Measurements from ENCODE around the gene LRP1B.
"Not testable (repeated sequence)": the region's sequence is repeated elsewhere in the genome, so short reads cannot be mapped to it uniquely, and the experiment has no call there.

LRP1B gene

DNA sequence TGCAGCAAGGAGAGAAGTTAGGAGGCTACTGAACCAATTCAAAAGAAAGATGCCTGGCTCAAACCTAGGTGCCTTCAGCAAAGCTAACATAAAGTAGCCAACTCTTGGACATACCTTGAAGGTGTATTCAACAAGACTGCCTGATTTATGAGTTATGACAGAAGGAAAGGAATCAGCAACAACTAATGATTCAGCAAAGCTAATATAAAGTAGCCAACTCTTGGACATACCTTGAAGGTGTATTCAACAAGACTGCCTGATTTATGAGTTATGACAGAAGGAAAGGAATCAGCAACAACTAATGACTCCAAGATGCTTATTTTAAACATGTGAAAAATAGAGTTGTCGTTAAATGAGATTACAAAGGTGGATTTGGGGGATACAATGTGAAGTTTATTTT is 1786.5 kb downstream of the LRP1B start:
- not testable (repeated sequence) for DNase-seq (ENCODE audit: low spot score)

DNA sequence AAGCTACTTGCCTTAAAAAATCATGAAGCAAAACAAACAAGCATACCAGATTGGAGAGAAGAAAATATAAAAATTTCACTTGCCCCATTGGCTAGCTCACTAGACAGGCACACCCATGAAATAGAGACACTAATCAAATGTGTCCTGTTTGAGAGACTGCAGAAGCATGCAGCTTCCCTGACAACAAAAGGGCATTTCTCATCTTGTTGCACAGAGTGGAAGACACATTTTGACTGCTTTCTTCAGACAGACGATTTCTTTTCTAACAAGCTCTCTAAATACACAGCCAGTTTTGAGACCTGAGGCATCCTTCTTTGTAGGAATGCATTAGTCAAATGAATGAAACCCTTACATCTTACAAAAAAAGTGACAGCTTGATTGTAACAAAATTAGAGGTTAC is 1792.0 kb downstream of the LRP1B start:
- no peak for DNase-seq (ENCODE audit: low spot score)

DNA sequence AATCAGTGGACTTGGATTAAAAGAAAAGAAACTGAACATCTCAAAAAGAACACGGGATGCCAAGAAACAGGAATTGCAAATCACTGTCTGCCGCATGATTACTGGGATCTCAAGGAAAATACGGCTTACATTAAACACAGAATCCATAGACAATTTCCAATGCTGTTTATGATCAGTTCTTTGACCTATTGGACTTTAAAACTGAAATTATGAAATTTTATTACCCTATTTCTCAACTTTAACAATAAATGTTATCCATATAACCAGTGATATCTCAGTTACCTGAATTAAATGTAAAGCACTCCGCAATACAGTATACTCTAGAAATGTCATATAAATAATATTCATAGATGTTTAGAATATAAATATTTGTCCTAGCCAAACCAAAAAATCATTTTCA is 1793.8 kb downstream of the LRP1B start:
- DNase-seq (ENCODE audit: low spot score) = no peak

DNA sequence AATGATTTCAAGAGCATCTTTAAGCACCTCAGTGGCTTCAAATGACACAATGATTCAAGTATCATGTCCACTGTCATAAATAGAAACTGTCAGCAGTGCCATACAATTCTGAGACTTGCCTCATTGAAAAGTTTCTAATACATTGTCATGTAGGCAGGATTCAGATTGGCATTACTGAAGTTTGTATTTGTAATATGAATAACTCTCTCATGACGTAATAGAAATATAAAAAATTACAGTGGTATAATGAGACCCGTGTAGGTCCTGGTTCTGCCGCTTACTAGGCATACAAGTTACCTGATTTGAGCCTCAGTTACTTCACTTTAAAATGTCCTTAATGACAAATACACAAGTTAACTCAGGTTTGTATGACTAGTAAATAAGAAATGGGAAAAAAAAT is 1814.5 kb downstream of the LRP1B start:
- no peak for DNase-seq (ENCODE audit: low spot score)

DNA sequence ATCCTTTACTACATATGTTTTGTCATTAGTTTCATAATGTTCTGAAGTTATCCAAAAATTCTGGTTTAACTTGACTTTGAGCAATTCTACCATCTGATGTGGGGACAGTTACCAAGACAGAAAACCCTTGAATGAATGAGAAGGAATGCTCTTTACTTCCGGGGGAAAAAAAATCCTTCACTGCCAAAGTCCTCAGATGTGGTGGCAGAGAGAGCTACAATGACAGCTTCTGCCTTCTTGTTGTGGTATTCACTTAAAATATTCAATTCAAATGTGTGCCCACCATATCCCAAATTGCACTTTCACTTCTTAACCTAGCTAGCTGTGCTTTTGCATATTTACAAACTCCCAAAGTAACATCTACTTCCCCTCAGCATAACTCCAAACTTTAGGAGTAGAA is 1818.9 kb downstream of the LRP1B start:
- DNase-seq (ENCODE audit: low spot score) = no peak

DNA sequence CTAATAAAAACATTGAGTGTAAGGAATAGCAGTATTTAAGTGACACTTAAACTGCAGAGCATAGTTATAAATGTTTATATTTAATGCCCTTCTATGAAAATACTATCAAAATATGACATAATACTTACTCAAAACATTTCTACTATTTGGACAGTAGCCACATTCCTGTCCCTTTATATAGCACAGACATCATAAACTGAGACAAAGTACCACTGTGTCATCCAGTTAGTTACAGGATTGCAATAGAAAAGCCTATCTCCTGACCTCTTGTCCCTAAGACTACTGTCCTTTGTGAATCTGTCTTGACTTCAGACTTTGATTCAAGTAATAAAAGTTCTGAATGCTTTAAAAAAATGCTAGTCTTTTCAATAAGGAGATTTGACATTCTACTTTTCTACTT is 1822.1 kb downstream of the LRP1B start:
- DNase-seq (ENCODE audit: low spot score) = no peak

DNA sequence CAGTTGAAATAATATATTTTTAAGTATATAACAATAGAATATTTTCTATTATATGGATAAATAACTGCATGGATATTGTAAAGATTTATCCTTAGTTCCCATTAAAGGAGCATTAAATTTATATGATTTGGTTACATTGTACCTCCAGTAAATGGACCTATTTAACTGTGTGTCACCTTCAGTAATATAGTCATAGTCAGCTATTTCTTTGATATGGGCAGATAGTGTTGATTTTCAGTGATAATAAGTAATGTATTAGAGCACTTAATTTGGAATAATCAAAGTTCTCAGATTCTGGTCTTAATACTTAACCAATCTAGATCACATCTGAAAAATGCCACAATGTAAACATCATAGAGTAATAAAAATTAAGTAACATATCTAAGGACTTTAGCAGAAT is 1823.3 kb downstream of the LRP1B start:
- DNase-seq (ENCODE audit: low spot score) = no peak

DNA sequence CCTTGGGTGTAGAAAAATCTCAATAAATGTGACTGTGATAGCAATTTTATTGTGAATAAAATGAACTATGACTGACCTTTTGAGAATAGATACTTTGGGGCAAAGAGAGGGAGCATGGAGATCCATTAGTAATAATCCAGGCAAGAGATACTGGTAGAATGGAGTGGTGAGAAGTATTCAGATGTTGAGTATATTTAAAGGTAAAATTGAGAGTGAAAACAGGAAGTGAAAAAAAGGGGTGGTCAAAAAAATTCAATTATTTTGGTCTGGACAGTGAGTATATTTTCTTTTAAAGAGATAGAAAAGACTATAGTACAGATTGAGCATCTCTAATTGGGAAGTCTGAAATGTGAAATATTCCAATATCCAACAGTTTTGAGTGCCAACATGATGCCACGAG is 1835.0 kb downstream of the LRP1B start:
- no peak for DNase-seq (ENCODE audit: low spot score)

DNA sequence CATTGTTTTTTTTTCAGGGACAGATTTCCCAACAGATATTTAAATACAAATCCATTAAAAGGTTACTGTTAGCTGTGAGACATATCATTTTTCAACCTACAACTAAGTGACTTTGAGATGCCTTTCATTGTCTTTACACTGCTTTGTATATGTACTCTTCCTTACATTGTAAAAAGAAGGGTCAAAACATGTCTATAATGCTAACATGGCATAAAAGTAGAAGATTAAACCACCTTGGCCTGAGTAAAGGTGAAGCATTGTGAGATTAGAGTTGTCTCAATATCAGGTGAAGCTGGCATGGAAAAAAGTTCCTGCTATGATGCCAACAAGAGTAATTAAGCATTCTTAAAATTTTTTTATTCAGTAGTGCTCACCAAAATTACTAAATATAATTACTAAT is 1842.1 kb downstream of the LRP1B start:
- DNase-seq (ENCODE audit: low spot score) = no peak

DNA sequence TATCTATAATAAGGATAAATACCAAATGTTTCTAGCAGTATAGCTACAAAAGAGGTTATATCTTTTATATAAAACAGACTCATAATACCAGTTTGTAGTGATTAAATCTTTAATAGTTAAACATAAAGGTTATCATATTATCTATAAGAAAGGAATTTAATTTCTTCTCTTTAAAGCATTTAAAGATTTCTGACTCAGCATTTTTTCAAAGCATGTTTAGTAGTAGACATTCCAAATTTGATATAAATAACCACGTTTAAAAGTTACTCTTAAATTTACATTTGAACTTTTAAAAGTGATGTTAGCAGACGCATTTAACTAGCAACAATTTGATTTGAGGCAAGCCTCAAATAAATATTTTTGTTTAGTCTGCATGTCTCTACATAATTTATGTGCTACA is 1842.6 kb downstream of the LRP1B start:
- no peak for DNase-seq (ENCODE audit: low spot score)

DNA sequence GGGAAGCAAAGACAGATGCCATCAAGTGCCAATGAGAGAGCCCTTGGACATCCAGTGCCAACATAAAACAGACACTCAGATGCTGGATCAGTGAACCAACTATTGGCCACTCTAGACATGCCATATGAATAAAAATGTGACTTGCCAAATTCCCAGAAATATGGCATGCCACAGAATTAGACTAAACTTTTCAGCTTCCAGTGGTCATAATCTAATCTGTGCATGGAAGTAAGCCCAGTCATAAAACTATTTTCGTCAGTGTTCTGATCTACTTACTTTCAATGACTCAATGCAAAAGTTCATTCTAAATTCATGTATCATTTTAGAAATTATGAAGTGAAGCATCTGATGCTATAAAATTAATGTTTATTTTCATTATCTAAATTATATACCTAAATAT is 1844.4 kb downstream of the LRP1B start:
- DNase-seq (ENCODE audit: low spot score) = no peak

DNA sequence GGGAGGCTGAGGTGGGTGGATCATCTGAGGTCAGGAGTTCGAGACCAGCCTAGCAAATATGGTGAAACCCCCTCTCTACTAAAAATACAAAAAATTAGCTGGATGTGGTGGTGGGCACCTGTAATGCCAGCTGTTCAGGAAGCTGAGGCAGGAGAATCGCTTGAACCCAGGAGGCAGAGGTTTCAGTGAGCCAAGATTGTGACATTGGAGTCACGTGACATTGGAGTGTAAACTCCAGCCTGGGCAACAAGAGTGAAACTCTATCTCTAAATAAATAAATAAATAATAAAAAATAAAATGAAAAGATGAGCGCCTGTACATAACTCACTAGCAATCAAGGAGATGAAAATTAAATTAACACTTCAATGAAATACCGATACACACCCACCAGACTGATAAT is 1853.5 kb downstream of the LRP1B start:
- DNase-seq (ENCODE audit: low spot score) = not testable (repeated sequence)

DNA sequence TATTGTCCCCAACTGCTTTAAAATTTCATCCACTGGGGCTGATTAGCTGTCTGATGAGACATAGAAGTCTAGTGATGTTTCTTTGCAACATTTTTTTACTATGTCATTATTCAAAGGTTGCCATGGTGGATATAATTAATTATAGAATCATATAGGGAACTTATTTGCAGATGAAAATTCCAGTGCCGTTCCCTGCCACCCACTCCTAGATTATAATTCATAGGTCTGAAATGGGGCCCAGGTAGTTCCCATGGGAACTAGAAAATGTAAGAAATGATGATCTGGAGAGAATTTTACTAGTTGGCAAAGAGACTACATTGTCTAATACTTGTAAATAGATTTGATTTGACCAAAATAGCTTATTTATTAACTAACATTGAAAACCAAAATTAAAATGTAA is 1854.2 kb downstream of the LRP1B start:
- no peak for DNase-seq (ENCODE audit: low spot score)

DNA sequence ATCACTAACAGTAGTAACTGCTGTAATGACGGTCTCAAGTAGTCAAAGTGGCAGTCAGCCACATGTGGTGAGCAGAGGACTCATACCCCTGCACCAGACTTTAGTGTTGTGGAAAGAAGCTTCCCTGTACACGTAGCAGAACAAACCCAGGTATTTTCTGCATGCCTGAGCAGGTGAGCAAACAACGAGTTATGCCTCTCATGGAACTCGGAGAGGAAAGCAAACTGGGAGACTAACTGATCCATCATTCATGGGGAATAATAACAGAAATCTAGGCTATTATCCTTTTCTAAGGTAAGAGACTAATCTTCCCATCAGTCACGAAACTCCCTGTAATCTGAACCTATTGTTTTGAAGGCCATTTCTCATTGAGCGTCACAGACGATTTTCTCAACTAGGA is 1855.4 kb downstream of the LRP1B start:
- no peak for DNase-seq (ENCODE audit: low spot score)

DNA sequence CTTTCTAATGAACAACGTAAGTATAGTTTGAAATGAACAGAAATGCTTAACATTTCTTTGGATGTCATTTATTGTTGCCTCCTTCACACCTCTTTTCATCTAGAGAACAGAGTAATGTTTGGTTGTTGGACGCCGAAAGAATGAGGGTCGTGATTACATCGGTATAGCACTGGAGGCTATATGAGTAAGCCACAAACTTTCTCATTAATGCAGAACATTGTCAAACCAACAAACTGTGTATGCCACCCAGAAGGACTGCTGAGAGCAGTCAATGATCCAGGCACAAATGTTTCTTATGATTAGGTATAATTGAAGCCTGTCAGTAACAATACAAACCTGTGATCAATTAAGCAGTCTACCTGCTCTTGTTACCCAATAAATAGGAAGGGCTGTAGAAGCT is 1855.9 kb downstream of the LRP1B start:
- DNase-seq (ENCODE audit: low spot score) = no peak

DNA sequence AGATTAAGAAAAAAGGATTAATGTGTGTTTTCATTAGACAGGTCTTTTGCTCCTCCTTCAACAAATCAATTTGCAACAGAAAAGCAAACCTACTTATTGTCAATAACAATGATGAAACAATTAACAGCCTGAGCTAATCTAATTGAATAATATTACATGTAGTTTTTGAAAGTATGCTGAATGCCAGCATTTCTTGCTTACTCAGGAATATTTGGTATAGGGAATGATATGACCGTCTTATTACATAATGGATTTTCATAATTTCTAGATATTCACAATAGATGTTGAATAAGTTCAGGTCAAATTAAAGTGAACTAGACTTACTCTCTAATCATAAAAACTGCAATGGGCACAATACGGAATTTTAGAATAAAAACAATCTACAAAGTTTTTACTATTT is 1856.9 kb downstream of the LRP1B start:
- DNase-seq (ENCODE audit: low spot score) = no peak

DNA sequence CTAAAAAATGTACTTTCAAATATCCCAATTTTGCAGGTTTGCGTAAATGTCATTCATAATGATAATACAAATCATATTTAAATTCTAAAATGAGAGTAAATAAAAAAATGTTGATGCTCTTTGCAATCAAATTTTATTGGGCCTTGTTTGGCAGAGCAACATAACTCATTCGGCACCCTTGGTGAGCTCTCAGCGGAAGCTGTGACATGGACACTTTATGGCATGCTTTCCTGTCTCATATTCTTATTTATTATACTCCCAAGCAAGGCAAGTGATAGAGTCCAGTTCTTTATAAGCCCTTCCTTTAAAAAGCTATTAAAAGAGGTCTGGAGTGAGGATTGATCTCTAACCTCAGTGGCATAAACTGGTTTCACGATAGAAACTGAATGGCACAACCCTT is 1857.4 kb downstream of the LRP1B start:
- DNase-seq (ENCODE audit: low spot score) = no peak

DNA sequence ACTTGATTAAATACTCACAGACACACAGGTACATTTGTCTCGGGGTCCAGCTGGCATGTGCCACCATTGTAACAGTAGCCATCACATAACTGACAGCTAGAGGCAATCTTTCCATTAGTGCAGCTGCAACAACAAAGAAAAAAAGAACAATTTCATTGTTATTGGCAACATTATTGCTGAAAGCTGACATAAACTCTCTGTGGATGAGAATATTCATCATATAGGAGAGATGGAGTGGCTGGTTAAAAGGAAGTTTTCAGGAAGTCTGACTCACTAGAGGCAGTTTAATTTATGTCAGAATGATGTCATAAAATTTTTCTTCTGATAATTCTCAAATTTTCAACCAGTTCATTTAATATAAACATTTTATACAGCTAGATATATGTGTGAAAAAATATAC is 1860.6 kb downstream of the LRP1B start:
- DNase-seq (ENCODE audit: low spot score) = no peak

DNA sequence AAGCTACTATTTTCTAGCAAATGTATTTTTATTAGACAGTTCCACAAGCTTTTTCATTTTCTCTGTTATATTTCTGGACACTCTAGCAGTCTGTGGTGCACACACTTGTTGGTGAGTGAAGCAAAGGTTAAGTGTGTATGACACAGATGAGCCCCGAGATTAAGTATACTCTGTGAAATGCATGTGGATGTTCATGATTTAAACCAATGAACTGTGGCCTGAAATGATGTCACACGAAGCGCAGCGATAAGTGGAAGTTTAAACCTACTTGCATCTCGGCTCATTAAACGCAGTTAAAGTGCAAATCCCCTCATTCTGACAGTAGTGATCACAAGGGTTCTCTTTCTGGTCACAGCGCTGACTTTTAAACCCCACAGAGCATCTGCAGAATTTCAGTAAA is 1861.8 kb downstream of the LRP1B start:
- no peak for DNase-seq (ENCODE audit: low spot score)

DNA sequence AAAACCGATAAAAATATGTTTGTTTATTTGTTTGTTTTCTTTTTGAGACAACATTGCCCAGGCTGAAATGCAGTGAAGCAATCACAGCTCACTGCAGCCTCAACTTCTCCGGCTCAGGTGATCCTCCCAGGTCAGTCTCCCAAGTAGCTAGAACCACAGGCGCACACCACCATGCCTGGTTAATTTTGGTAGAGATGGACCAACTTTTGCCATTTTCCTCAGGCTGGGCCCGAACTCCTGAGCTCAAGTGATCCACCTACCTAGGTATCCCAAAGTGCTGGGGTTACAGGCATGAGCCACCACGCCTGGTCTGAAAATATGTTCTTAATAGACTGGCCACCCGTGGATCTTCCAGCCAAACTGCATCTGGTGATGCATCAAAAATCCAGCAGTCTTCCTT is 1867.9 kb downstream of the LRP1B start:
- DNase-seq (ENCODE audit: low spot score) = no peak

DNA sequence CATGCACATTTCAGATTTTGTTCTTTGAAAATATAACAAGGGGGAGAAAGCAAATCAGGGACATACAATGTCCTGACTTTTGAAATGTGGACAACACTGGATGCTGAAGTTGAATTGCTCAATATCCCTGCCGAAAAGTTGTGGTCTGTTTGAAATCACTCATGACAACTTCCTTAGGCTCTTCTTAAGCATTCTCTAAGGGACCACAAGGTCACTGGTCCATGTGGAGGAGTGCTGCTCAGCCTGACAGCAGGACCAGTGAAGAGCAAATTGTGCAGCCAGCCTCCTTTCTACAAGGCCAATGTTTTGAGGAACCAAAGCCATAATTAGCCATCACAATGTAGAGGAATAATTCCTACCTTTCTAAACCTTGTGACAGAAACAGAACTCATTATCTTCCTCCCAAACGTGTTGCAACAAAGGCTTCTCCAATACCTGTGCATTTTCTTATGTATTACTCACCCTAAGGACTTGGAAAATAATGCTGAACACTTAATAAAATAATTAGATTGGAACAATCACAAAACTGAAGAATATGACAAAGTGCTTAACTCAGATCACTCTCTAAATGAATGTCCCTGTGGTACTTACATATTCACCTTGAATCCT is 1873.0 kb downstream of the LRP1B start:
- no peak for DNase-seq (ENCODE audit: low spot score)

DNA sequence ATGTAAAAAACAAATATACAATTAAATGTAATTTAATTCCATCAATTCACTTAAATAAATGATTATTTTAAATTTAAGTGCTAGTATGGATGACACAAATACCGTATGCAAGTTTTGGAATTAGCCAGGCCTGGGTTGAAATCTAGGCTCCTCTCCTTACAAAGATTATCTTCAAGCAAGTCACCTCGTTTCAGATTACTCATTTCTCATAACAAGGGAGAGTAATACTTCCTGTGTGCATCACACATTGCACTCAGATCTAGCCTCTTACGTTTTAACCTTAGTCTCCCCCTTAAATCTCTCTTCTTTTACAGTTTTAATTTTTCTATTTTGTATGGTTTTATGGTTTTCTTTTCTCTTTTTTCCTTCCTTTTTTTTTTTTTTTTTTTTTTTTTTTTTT is 1874.7 kb downstream of the LRP1B start:
- DNase-seq (ENCODE audit: low spot score) = no peak

DNA sequence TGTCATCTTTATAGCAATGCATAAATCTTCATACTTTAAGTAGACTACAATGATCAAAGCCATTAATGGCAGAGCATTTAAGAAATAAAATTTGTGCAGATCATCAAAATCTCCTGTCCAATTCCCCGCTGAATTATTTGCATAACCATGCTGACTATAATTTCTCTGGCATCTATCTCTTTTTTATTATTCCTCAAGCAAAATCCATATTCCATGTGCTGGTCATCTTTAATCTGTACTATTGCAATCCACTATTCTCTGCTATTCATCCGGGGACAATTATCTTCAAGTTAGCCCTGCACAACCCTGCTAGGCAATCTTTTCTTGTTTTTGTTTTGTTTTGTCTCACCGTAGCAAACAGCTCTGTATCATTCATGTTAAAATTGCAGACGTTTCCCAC is 1881.0 kb downstream of the LRP1B start:
- no peak for DNase-seq (ENCODE audit: low spot score)

DNA sequence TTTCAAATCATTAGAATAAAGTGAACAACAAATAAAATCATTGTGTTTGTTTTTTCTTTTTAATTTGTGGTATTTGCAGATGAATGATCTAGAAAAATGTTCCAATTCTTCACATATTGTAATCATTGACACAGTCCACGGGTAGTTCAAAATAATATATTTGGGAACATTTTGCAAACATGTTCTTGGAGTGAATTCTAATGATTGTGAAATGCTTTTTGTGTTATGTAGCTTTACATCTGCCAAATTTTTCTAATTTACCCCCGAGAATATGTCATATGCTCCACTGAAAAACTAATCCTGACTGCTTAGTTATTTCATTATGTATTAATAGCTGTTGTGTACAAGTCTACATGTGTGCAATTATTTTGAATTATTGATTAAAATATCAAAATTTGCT is 1882.2 kb downstream of the LRP1B start:
- no peak for DNase-seq (ENCODE audit: low spot score)

Data from left forelimb (tissue), 1 donor.